Lower leg skin (tissue), 3 donors: ENCODE data around the gene FNIP2.

Experiments
- CTCF ChIP-seq, 3 donors: fragments of 450-650 bp; IDR thresholded peaks; one replicate each; pipeline ENCODE4 v1.5.1; 2016; ENCODE audit warnings: antibody characterized with exemption in 3 of 3, mild to moderate bottlenecking in 3 of 3, moderate library complexity in 2 of 3
- POLR2A ChIP-seq, 2 donors: fragments of 450-650 bp; IDR thresholded peaks; one replicate each; pipeline ENCODE4 v1.6.1; 2016 to 2017; ENCODE audit warnings: antibody characterized with exemption in 2 of 2, mild to moderate bottlenecking in 1 of 2, moderate library complexity in 1 of 2

DNA sequence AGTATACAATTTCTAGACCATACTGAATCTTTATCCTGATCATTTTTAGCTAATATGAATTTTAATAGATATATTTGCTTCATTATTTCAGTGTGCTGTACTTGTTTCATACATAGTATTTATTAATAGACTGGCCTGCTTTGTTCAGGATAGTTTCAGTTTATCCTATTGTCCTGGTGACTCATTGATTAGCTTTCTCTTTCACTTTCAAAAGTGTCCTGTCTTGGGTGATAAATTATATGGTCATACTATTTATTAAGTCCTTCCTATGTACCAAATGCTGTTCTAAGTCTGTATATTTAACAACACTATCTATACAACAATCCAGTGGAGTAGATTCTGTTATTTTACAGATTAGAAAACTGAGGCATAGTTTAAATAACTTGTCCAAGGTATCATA, 180.3 kb downstream of the FNIP2 start:
- no peak for TF ChIP-seq CTCF (IDR thresholded peaks at IDR 0.05)
- no peak for TF ChIP-seq POLR2A (IDR thresholded peaks at IDR 0.05)
